Endothelial cell of umbilical vein (primary cell): ENCODE measurements around the gene PZP. TPM values are rescaled to one million over a fixed set of nuclear protein-coding genes. Genes with fewer than 3 reads are reported as not detected.

Experiments
- BruUV-seq: library from RNA; stranded (reverse); fragments of 400-500 nt; replicated peaks from 2 replicates; lab custom pipeline; 2021; lab: Mats Ljungman, UMichigan
- CTCF ChIA-PET: fragments of 300-600, 350-600 bp; sonication (Branson Sonifier 250); formaldehyde crosslinking; loops from one replicate; lab custom pipeline; 2021; ENCODE audit warnings: antibody characterized with exemption, inconsistent platforms; lab: Charles Lee
- POLR2A ChIA-PET: fragments of 300-600, 350-600 bp; sonication (Branson Sonifier 250); formaldehyde crosslinking; loops from one replicate; lab custom pipeline; 2021; ENCODE audit warnings: antibody characterized with exemption, inconsistent platforms; lab: Charles Lee
- DNase-seq: peaks from one replicate; pipeline ENCODE4 v3.0.0-alpha.2; 2011; ENCODE audit warnings: low read depth, low spot score
- FAIRE-seq: peaks from 2 replicates; lab custom pipeline; 2011; peaks lifted over from hg19 to GRCh38; lab: Jason Lieb, UNC
- H2AFZ ChIP-seq: 2 replicates; pipeline ENCODE4 v1.6.0; 2012; ENCODE audit warnings: low read depth, low read length, control low read depth, inconsistent platforms
- H3K27ac ChIP-seq: 2 replicates; pipeline ENCODE4 v1.5.1; 2011; ENCODE audit warnings: low read depth, mild to moderate bottlenecking, control low read depth, low read length, moderate library complexity; ENCODE audit not compliant: insufficient read depth
- H3K27me3 ChIP-seq, 2 experiments: 2 replicates each; pipeline versions ENCODE4 v1.6.0 to v1.6.1; 2011; ENCODE audit warnings: low read length in 2 of 2, mixed read lengths in 1 of 2; ENCODE audit not compliant: control insufficient read depth in 2 of 2, insufficient read depth in 2 of 2
- H3K36me3 ChIP-seq, 2 experiments: 2 replicates in 1 of 2; 3 replicates in 1 of 2; pipeline ENCODE4 v1.5.1; 2011; ENCODE audit warnings: low read length in 2 of 2, mild to moderate bottlenecking in 1 of 2, moderate library complexity in 1 of 2; ENCODE audit not compliant: control insufficient read depth in 2 of 2, insufficient read depth in 2 of 2; ENCODE audit errors: extremely low read depth in 1 of 2
- H3K4me1 ChIP-seq: 3 replicates; pipeline ENCODE4 v1.5.1; 2011; ENCODE audit warnings: mild to moderate bottlenecking, low read length; ENCODE audit not compliant: control insufficient read depth, insufficient read depth; ENCODE audit errors: extremely low read depth
- H3K4me2 ChIP-seq: 2 replicates; pipeline ENCODE4 v1.6.1; 2011; ENCODE audit warnings: low read length, control low read depth, mixed read lengths; ENCODE audit not compliant: insufficient read depth
- H3K4me3 ChIP-seq, 3 experiments: fragments of 200-600 bp in 1 of 3; sonication (generic), shearing (Covaris generic) in 1 of 3; replicated peaks in 1 of 3; 2 replicates each; pipeline ENCODE4 v1.5.1; 2011 to 2016; ENCODE audit warnings: control low read depth in 3 of 3, low read length in 3 of 3, mild to moderate bottlenecking in 2 of 3, inconsistent platforms in 1 of 3, low read depth in 1 of 3, moderate library complexity in 1 of 3; ENCODE audit not compliant: insufficient read depth in 1 of 3
- H3K79me2 ChIP-seq: 2 replicates; pipeline ENCODE4 v1.6.0; 2012; ENCODE audit warnings: low read length, inconsistent platforms; ENCODE audit not compliant: control insufficient read depth, insufficient read depth
- H3K9ac ChIP-seq: replicated peaks from 2 replicates; pipeline ENCODE3; 2011; ENCODE audit warnings: low read length, control low read depth; ENCODE audit not compliant: insufficient read depth; ENCODE audit errors: extremely low read depth
- H3K9me1 ChIP-seq: replicated peaks from 3 replicates; pipeline ENCODE4 v1.6.0; 2011; ENCODE audit warnings: mild to moderate bottlenecking, low read length; ENCODE audit not compliant: control insufficient read depth, insufficient read depth; ENCODE audit errors: extremely low read depth
- H3K9me3 ChIP-seq: replicated peaks from 2 replicates; pipeline ENCODE4 v1.5.1; 2012; ENCODE audit warnings: low read length, inconsistent platforms; ENCODE audit not compliant: control insufficient read depth, insufficient read depth
- H4K20me1 ChIP-seq: replicated peaks from 2 replicates; pipeline ENCODE3; 2011; ENCODE audit warnings: mild to moderate bottlenecking, low read length; ENCODE audit not compliant: control insufficient read depth, insufficient read depth; ENCODE audit errors: extremely low read depth
- EZH2 ChIP-seq: IDR thresholded peaks from 2 replicates; pipeline ENCODE4 v1.6.1; 2012; ENCODE audit warnings: borderline replicate concordance, low read depth, mild to moderate bottlenecking, moderate library complexity, low read length, inconsistent platforms; ENCODE audit not compliant: severe bottlenecking
- FOS ChIP-seq: IDR thresholded peaks from 2 replicates; pipeline ENCODE4 v1.6.1; 2011; ENCODE audit warnings: mild to moderate bottlenecking, low read length, moderate library complexity, borderline replicate concordance; ENCODE audit not compliant: insufficient read depth
- JUN ChIP-seq: IDR thresholded peaks from 2 replicates; pipeline ENCODE4 v1.6.1; 2011; ENCODE audit warnings: borderline replicate concordance, low read depth; ENCODE audit not compliant: insufficient read length, insufficient read depth
- MYC ChIP-seq: IDR thresholded peaks from one replicate; pipeline ENCODE4 v1.6.1; 2011; ENCODE audit warnings: mild to moderate bottlenecking, low read depth, low read length
- POLR2A ChIP-seq: IDR thresholded peaks from 2 replicates; pipeline ENCODE4 v1.6.1; 2012; ENCODE audit warnings: low read depth, mild to moderate bottlenecking, control low read depth, low read length
- POLR2AphosphoS5 ChIP-seq: IDR thresholded peaks from 2 replicates; pipeline ENCODE4 v1.6.1; 2012; ENCODE audit warnings: low read depth, mild to moderate bottlenecking, control low read depth, low read length, moderate library complexity; ENCODE audit not compliant: insufficient read depth
- dilution Hi-C: fragments of 300-500 bp; cut with MboI; formaldehyde crosslinking; loops from one replicate; pipeline ENCODE4 v1.15.0; 2019; ENCODE audit warnings: low sequenced_read_pairs; ENCODE audit not compliant: extremely low pct_ligation_motif_present
- intact Hi-C: fragments of 100-400 bp; cut with micrococcal nuclease; formaldehyde crosslinking; loops from one replicate; pipeline ENCODE4 v1.10.0; 2022
- polyA plus RNA-seq, 4 experiments: library from polyadenylated mRNA; depleted of rRNA in 3 of 4; stranded (reverse) in 3 of 4; unstranded in 1 of 4; fragments of >200 nt; gene quantifications; 2 replicates each; pipeline versions ENCODE4 v1.2.1 to v1.2.3, GENCODE V29; 2011 to 2012; ENCODE audit warnings: missing spikeins in 1 of 4
- total RNA-seq: library from RNA; stranded (reverse); gene quantifications from 2 replicates; pipeline ENCODE4 v1.2.3, GENCODE V29; 2021
- TF ChIP-seq, protein P1 (sequence below), 2 donors: IDR thresholded peaks; 1 replicate in 1 of 2; 2 replicates in 1 of 2; pipeline ENCODE4 v1.5.1; 2011; ENCODE audit warnings: low read length in 2 of 2, mild to moderate bottlenecking in 2 of 2, moderate library complexity in 2 of 2, control low read depth in 1 of 2, inconsistent platforms in 1 of 2, low read depth in 1 of 2; ENCODE audit not compliant: insufficient read depth in 1 of 2; ENCODE audit errors: extremely low read depth in 1 of 2
- TF ChIP-seq, protein P2 (sequence below): IDR thresholded peaks from 2 replicates; pipeline ENCODE4 v1.6.1; 2011; ENCODE audit not compliant: insufficient read depth, insufficient read length

The PZP gene
- total and polyA plus RNA-seq, 2 donors (not counting 3 experiments of a cell fraction or from before 2014, with no cell fraction given), result 0.73 to 0.84 TPM

DNA sequence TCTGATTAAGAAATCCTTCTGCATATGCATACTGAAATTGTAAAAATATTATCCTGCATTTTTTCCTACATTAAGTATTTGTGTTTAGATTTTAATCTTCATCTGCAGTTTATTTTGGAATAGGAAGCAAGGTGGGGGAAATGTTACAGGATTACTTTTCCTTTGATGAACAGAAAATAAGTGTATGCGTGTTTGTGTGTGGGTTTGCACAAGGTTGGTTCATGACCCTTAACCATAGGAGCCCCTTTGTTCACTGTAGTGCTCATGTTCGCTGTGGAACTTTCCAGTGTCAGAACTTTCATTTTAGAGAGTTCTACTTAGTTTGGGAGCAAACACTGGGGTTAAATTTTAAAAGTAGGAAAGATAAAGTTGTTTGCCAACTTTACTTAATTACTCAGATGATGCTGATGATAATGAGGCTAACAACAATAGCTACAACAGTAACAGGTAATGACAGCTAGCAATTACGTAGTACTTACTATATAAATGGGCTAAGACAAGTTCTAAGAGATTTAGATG lies 86.0 kb downstream of the PZP start:
- no peak overlapping the region for H3K9ac ChIP-seq
- peaks cover 4% of the 10 kb centered on the region for H3K4me1 ChIP-seq
- no peaks in the 10 kb centered on the region for H4K20me1 ChIP-seq
- H2AFZ ChIP-seq, result no peak overlapping the region
- intact Hi-C loops (no loop called here), dilution Hi-C loops (no loop called here)
- no peak overlapping the region for H3K27ac ChIP-seq
- no peaks in the 10 kb centered on the region for H3K79me2 ChIP-seq
- no peaks in the 10 kb centered on the region for H3K9me1 ChIP-seq
- H3K9me3 ChIP-seq, result no peaks in the 10 kb centered on the region
- BruUV-seq, result no TSS peak
- POLR2A ChIA-PET, result no interaction called here
- H3K4me3 ChIP-seq, result no peak overlapping the region
- H3K27me3 ChIP-seq, result peaks cover 0 to under 1% of the 10 kb centered on the region in 2 experiments
- H3K4me2 ChIP-seq, result no peak overlapping the region
- CTCF ChIA-PET, result no interaction called here
- no peak for DNase-seq
- no peaks in the 10 kb centered on the region for H3K36me3 ChIP-seq
- TF ChIP-seq, protein P1, sequence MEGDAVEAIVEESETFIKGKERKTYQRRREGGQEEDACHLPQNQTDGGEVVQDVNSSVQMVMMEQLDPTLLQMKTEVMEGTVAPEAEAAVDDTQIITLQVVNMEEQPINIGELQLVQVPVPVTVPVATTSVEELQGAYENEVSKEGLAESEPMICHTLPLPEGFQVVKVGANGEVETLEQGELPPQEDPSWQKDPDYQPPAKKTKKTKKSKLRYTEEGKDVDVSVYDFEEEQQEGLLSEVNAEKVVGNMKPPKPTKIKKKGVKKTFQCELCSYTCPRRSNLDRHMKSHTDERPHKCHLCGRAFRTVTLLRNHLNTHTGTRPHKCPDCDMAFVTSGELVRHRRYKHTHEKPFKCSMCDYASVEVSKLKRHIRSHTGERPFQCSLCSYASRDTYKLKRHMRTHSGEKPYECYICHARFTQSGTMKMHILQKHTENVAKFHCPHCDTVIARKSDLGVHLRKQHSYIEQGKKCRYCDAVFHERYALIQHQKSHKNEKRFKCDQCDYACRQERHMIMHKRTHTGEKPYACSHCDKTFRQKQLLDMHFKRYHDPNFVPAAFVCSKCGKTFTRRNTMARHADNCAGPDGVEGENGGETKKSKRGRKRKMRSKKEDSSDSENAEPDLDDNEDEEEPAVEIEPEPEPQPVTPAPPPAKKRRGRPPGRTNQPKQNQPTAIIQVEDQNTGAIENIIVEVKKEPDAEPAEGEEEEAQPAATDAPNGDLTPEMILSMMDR (IDR thresholded peaks at IDR 0.05; ENCODE audit: extremely low read depth in 1 of 2, insufficient read depth in 1 of 2, low read depth in 1 of 2, low read length in 2 of 2), result no peak
- TF ChIP-seq MYC, result no peak
- no peak for TF ChIP-seq POLR2A
- no peak for TF ChIP-seq FOS
- no peak for TF ChIP-seq JUN
- TF ChIP-seq POLR2AphosphoS5, result no peak
- TF ChIP-seq EZH2, result no peak
- TF ChIP-seq, protein P2, sequence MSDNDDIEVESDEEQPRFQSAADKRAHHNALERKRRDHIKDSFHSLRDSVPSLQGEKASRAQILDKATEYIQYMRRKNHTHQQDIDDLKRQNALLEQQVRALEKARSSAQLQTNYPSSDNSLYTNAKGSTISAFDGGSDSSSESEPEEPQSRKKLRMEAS, result no peak
- no peak for FAIRE-seq
